CD14-positive monocyte (primary cell): ENCODE measurements around the gene RGS9. TPM values are rescaled to one million over a fixed set of nuclear protein-coding genes. Genes with fewer than 3 reads are reported as not detected.

Experiments used
- DNase-seq, 3 donors: peaks; one replicate each; pipeline ENCODE4 v3.0.0-alpha.2; 2011 to 2022
- H2AFZ ChIP-seq: 2 replicates; pipeline ENCODE4 v1.6.0; 2012; ENCODE audit warnings: mild to moderate bottlenecking, low read depth, low read length, inconsistent platforms; ENCODE audit not compliant: insufficient read depth, poor library complexity, severe bottlenecking
- H3K27ac ChIP-seq, 2 donors: 1 replicate in 1 of 2; 2 replicates in 1 of 2; pipeline ENCODE4 v1.5.1; 2012 to 2013; ENCODE audit warnings: low read length in 2 of 2, control low read depth in 1 of 2, inconsistent platforms in 1 of 2, low read depth in 1 of 2, mild to moderate bottlenecking in 1 of 2
- H3K27me3 ChIP-seq, 2 donors: one replicate each; pipeline versions ENCODE4 v1.6.0 to v1.6.1; 2011 to 2013; ENCODE audit warnings: low read length in 2 of 2; ENCODE audit not compliant: control insufficient read depth in 2 of 2, insufficient read depth in 2 of 2
- H3K36me3 ChIP-seq, 2 donors: replicated peaks in 1 of 2; 1 replicate in 1 of 2; 2 replicates in 1 of 2; pipeline versions ENCODE4 v1.5.1 to v1.6.1; 2012 to 2013; ENCODE audit warnings: low read length in 2 of 2, control low read depth in 1 of 2, inconsistent platforms in 1 of 2, mild to moderate bottlenecking in 1 of 2; ENCODE audit not compliant: insufficient read depth in 2 of 2, control insufficient read depth in 1 of 2
- H3K4me1 ChIP-seq, 2 donors: 1 replicate in 1 of 2; 2 replicates in 1 of 2; pipeline versions ENCODE4 v1.5.1 to v1.6.1; 2012 to 2013; ENCODE audit warnings: low read length in 2 of 2, control low read depth in 1 of 2, inconsistent platforms in 1 of 2, mild to moderate bottlenecking in 1 of 2, moderate library complexity in 1 of 2; ENCODE audit not compliant: insufficient read depth in 2 of 2, control insufficient read depth in 1 of 2
- H3K4me2 ChIP-seq: replicated peaks from 2 replicates; pipeline ENCODE3; 2012; ENCODE audit warnings: low read length, moderate library complexity, mild to moderate bottlenecking; ENCODE audit not compliant: poor library complexity, severe bottlenecking; ENCODE audit errors: extremely low read depth
- H3K4me3 ChIP-seq, 3 experiments: fragments of 200-600 bp in 1 of 3; sonication (generic) in 1 of 3; replicated peaks in 1 of 3; 1 replicate in 2 of 3; 2 replicates in 1 of 3; pipeline ENCODE4 v1.5.1; 2011 to 2013; ENCODE audit warnings: low read length in 3 of 3, mild to moderate bottlenecking in 3 of 3, control low read depth in 2 of 3, low read depth in 2 of 3, inconsistent platforms in 1 of 3, moderate library complexity in 1 of 3
- H3K79me2 ChIP-seq: 2 replicates; pipeline ENCODE4 v1.6.0; 2012; ENCODE audit warnings: mild to moderate bottlenecking, control low read depth, inconsistent platforms, low read length, moderate library complexity; ENCODE audit not compliant: insufficient read depth
- H3K9ac ChIP-seq: 2 replicates; pipeline ENCODE4 v1.6.0; 2017; ENCODE audit warnings: low read length, mild to moderate bottlenecking; ENCODE audit not compliant: insufficient read depth, poor library complexity, severe bottlenecking
- H3K9me3 ChIP-seq, 2 donors: replicated peaks in 1 of 2; 1 replicate in 1 of 2; 2 replicates in 1 of 2; pipeline versions ENCODE4 v1.5.1 to v1.6.1; 2012 to 2013; ENCODE audit warnings: low read length in 2 of 2, control low read depth in 1 of 2; ENCODE audit not compliant: control insufficient read depth in 1 of 2, insufficient read depth in 1 of 2
- H4K20me1 ChIP-seq: 2 replicates; pipeline ENCODE4 v1.6.0; 2012; ENCODE audit warnings: mild to moderate bottlenecking, low read length, control low read depth, moderate library complexity; ENCODE audit not compliant: insufficient read depth
- H3K27ac Mint-ChIP-seq, 7 donors: one replicate each; pipeline ENCODE4 v1.8.0; 2020; ENCODE audit warnings: mild to moderate bottlenecking in 7 of 7, mixed read lengths in 7 of 7, moderate library complexity in 6 of 7, inconsistent platforms in 2 of 7
- H3K27me3 Mint-ChIP-seq, 3 donors: one replicate each; pipeline ENCODE4 v1.8.0; 2021 to 2022; ENCODE audit warnings: low read depth in 3 of 3, mild to moderate bottlenecking in 3 of 3, mixed read lengths in 3 of 3, moderate library complexity in 3 of 3, inconsistent platforms in 1 of 3
- H3K36me3 Mint-ChIP-seq, 2 donors: one replicate each; pipeline ENCODE4 v1.8.0; 2020; ENCODE audit warnings: mixed read lengths in 2 of 2, inconsistent platforms in 1 of 2, mild to moderate bottlenecking in 1 of 2
- H3K4me1 Mint-ChIP-seq: one replicate; pipeline ENCODE4 v1.8.0; 2020; ENCODE audit warnings: mild to moderate bottlenecking, mixed read lengths
- H3K4me3 Mint-ChIP-seq, 2 donors: one replicate each; pipeline ENCODE4 v1.8.0; 2020; ENCODE audit warnings: mild to moderate bottlenecking in 2 of 2, mixed read lengths in 2 of 2, moderate library complexity in 1 of 2
- H3K9me3 Mint-ChIP-seq, 7 donors: one replicate each; pipeline ENCODE4 v1.8.0; 2020 to 2022; ENCODE audit warnings: mixed read lengths in 7 of 7, mild to moderate bottlenecking in 6 of 7, moderate library complexity in 6 of 7, inconsistent platforms in 2 of 7
- WGBS: methylation state at CpG from one replicate; pipeline ENCODE4 v1.1.5; 2013; ENCODE audit warnings: missing lambda C conversion rate; ENCODE audit not compliant: insufficient coverage; 5-methylcytosine and 5-hydroxymethylcytosine counted together
- intact Hi-C, 2 donors: fragments of 100-400 bp; cut with micrococcal nuclease; formaldehyde crosslinking; loops; one replicate each; pipeline versions ENCODE4 v1.15.0 to v1.15.1; 2023
- polyA plus RNA-seq, 3 donors: library from polyadenylated mRNA; depleted of rRNA in 1 of 3; unstranded in 2 of 3; stranded (reverse) in 1 of 3; fragments of 300-500 nt in 2 of 3; fragments of >200 nt in 1 of 3; fragmentation: Illumina TruSeq in 2 of 3; gene quantifications; 1 replicate in 2 of 3; 2 replicates in 1 of 3; pipeline ENCODE4 v1.2.3, GENCODE V29; 2012 to 2021
- TF ChIP-seq, protein P1 (sequence below): fragments of 200-600 bp; IDR thresholded peaks from one replicate; pipeline ENCODE4 v1.8.0; 2022; ENCODE audit warnings: antibody characterized with exemption, mild to moderate bottlenecking

Gene RGS9
- polyA plus RNA-seq, 3 donors = 0.08 TPM; not detected in 2

GRCh38 chr17:65131240-65131639 lies 5.9 kb upstream of the RGS9 start:
- no peaks in the 10 kb centered on the region for H3K36me3 Mint-ChIP-seq
- H3K4me3 Mint-ChIP-seq = peak overlapping the region in 1 of 2 donors; percentile 46
- DNase-seq = no peak
- Histone ChIP-seq H4K20me1 (no peaks in the 10 kb centered on the region), H3K27me3 (peaks cover 4 to 15% of the 10 kb centered on the region in 2 donors), H3K4me3 (no peak overlapping the region), H3K36me3 (no peaks in the 10 kb centered on the region), H3K4me2 (no peak overlapping the region), H3K9ac (no peak overlapping the region), H3K9me3 (no peaks in the 10 kb centered on the region), H3K27ac (no peak overlapping the region), H3K79me2 (no peaks in the 10 kb centered on the region), H3K4me1 (peaks cover 7 to 8% of the 10 kb centered on the region in 2 donors), H2AFZ (no peak overlapping the region)
- H3K4me1 Mint-ChIP-seq = peaks cover 10% of the 10 kb centered on the region
- peaks cover 16 to 41% (median 40%) of the 10 kb centered on the region in 3 donors for H3K27me3 Mint-ChIP-seq
- no CpG with 5 or more reads among the region's 6 CpGs for WGBS
- TF ChIP-seq, protein P1, sequence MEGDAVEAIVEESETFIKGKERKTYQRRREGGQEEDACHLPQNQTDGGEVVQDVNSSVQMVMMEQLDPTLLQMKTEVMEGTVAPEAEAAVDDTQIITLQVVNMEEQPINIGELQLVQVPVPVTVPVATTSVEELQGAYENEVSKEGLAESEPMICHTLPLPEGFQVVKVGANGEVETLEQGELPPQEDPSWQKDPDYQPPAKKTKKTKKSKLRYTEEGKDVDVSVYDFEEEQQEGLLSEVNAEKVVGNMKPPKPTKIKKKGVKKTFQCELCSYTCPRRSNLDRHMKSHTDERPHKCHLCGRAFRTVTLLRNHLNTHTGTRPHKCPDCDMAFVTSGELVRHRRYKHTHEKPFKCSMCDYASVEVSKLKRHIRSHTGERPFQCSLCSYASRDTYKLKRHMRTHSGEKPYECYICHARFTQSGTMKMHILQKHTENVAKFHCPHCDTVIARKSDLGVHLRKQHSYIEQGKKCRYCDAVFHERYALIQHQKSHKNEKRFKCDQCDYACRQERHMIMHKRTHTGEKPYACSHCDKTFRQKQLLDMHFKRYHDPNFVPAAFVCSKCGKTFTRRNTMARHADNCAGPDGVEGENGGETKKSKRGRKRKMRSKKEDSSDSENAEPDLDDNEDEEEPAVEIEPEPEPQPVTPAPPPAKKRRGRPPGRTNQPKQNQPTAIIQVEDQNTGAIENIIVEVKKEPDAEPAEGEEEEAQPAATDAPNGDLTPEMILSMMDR = no peak
- no peaks in the 10 kb centered on the region for H3K9me3 Mint-ChIP-seq
- intact Hi-C loops = no loop called here
- H3K27ac Mint-ChIP-seq = no peak overlapping the region

DNA sequence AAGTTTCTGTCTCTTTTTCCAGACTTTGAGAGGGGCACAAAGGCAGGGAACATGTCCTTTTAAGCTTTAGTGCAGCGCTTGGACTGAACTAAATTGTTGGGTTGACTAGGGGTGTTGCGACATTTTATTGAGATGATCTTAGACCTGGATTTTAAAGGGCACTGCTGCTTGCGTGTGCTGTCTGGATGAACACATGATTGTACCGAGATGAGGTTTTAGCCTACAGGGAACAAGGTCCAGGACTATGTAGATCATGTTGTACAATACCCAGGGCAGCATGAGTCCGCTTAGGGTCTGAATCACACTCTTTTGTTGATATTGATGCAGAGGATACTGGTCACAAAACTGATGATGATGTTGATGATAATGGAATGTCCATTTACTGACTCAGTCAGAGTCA lies 5.2 kb upstream of the RGS9 start:
- no peaks in the 10 kb centered on the region for H3K79me2 ChIP-seq
- H3K36me3 ChIP-seq = no peaks in the 10 kb centered on the region
- H3K9ac ChIP-seq = no peak overlapping the region
- peaks cover 4 to 17% of the 10 kb centered on the region in 2 donors for H3K27me3 ChIP-seq
- no peaks in the 10 kb centered on the region for H3K9me3 Mint-ChIP-seq
- no peak for DNase-seq
- H3K4me3 ChIP-seq = no peak overlapping the region
- peaks cover 8 to 10% of the 10 kb centered on the region in 2 donors for H3K4me1 ChIP-seq
- TF ChIP-seq, protein P1 = no peak
- no peak overlapping the region for H3K4me3 Mint-ChIP-seq
- H3K4me2 ChIP-seq = no peak overlapping the region
- no peak overlapping the region for H3K27ac Mint-ChIP-seq
- no peaks in the 10 kb centered on the region for H3K9me3 ChIP-seq
- no peaks in the 10 kb centered on the region for H4K20me1 ChIP-seq
- H3K27ac ChIP-seq = no peak overlapping the region
- intact Hi-C loops = no loop called here
- peaks cover 19 to 48% (median 41%) of the 10 kb centered on the region in 3 donors for H3K27me3 Mint-ChIP-seq
- no peaks in the 10 kb centered on the region for H3K36me3 Mint-ChIP-seq
- no peak overlapping the region for H2AFZ ChIP-seq
- 98% methylated on average over 5 of the region's 5 CpGs for WGBS
- peaks cover 13% of the 10 kb centered on the region for H3K4me1 Mint-ChIP-seq
